K562 (cell line): Measurements from ENCODE around the gene SLC25A51. TPM values are rescaled to one million over a fixed set of nuclear protein-coding genes. Genes with fewer than 3 reads are reported as not detected.

Source experiments
- CBFB ChIP-seq: sonication (generic); formaldehyde crosslinking; IDR thresholded peaks from 2 replicates; pipeline ENCODE4 v1.4.0; 2020; ENCODE audit warnings: mild to moderate bottlenecking, missing genetic modification reagents
- ERF ChIP-seq: fragments of 450-650 bp; formaldehyde crosslinking; IDR thresholded peaks from 2 replicates; pipeline ENCODE4 v1.4.0; 2020; ENCODE audit warnings: mild to moderate bottlenecking, mixed read lengths
- ETV1 ChIP-seq: fragments of 450-650 bp; conservative IDR thresholded peaks from 2 replicates; pipeline ENCODE4 v1.6.1; 2016; ENCODE audit warnings: missing genetic modification characterization, control low read depth, low read depth, missing compliant biosample characterization
- GTF2F1 ChIP-seq: IDR thresholded peaks from 2 replicates; pipeline ENCODE4 v1.6.1; 2011; ENCODE audit warnings: low read depth, low read length, improper control_type of control experiment
- ILK ChIP-seq: fragments of 450-650 bp; IDR thresholded peaks from 2 replicates; pipeline ENCODE4 v1.6.1; 2016; ENCODE audit warnings: missing genetic modification characterization, low read depth, mild to moderate bottlenecking, missing compliant biosample characterization, moderate library complexity, borderline replicate concordance
- KAT7 ChIP-seq: sonication (generic); formaldehyde crosslinking; IDR thresholded peaks from 2 replicates; pipeline ENCODE4 v1.8.0; 2022; ENCODE audit warnings: missing genetic modification reagents, mild to moderate bottlenecking, borderline replicate concordance
- MYC ChIP-seq, 2 experiments: fragments of 250-450 bp in 1 of 2; sonication (Bioruptor Pico) in 1 of 2; IDR thresholded peaks; 2 replicates each; pipeline versions ENCODE4 v1.5.1 to v1.6.1; 2012 to 2021; ENCODE audit warnings: low read depth in 2 of 2, borderline replicate concordance in 1 of 2, improper control_type of control experiment in 1 of 2, low read length in 1 of 2, mild to moderate bottlenecking in 1 of 2, moderate library complexity in 1 of 2
- MYNN ChIP-seq, 2 experiments: sonication (generic); formaldehyde crosslinking in 1 of 2; IDR thresholded peaks; 2 replicates each; pipeline versions ENCODE4 v1.5.0 to v1.6.1; 2016 to 2020; ENCODE audit warnings: antibody characterized with exemption in 1 of 2, missing genetic modification reagents in 1 of 2
- SAFB ChIP-seq: fragments of 200-400 bp; formaldehyde crosslinking; IDR thresholded peaks from 2 replicates; pipeline ENCODE4 v1.6.1; 2017; ENCODE audit warnings: low read depth, low read length, borderline replicate concordance
- SFPQ ChIP-seq: fragments of 200-400 bp; formaldehyde crosslinking; IDR thresholded peaks from 2 replicates; pipeline ENCODE4 v1.6.1; 2017; ENCODE audit warnings: mild to moderate bottlenecking, low read depth, low read length, moderate library complexity
- TAF7 ChIP-seq: fragments of 450-650 bp; IDR thresholded peaks from 2 replicates; pipeline ENCODE4 v1.6.1; 2016; ENCODE audit warnings: missing genetic modification characterization, missing compliant biosample characterization
- TOE1 ChIP-seq, 2 experiments: fragments of 450-650 bp in 1 of 2; sonication (generic) in 1 of 2; formaldehyde crosslinking in 1 of 2; IDR thresholded peaks; 2 replicates each; pipeline versions ENCODE4 v1.7.1 to v1.8.0; 2016 to 2022; ENCODE audit warnings: borderline replicate concordance in 2 of 2, mild to moderate bottlenecking in 2 of 2, antibody characterized with exemption in 1 of 2, inconsistent platforms in 1 of 2, low read depth in 1 of 2, missing genetic modification reagents in 1 of 2, moderate library complexity in 1 of 2
- ZBTB12 ChIP-seq: fragments of 250-450 bp; sonication (Bioruptor Pico); IDR thresholded peaks from 2 replicates; pipeline ENCODE4 v1.4.0; 2020
- ZFPM2 ChIP-seq: fragments of 250-450 bp; sonication (Bioruptor Pico); IDR thresholded peaks from 2 replicates; pipeline ENCODE4 v1.5.1; 2022; ENCODE audit warnings: mild to moderate bottlenecking
- ZNF12 ChIP-seq: sonication (generic); formaldehyde crosslinking; IDR thresholded peaks from 2 replicates; pipeline ENCODE4 v1.4.0; 2020; ENCODE audit warnings: mild to moderate bottlenecking, missing genetic modification reagents
- ZNF165 ChIP-seq: fragments of 250-450 bp; sonication (Bioruptor Pico); IDR thresholded peaks from 2 replicates; pipeline ENCODE4 v1.4.0; 2020; ENCODE audit warnings: borderline replicate concordance
- polyA plus RNA-seq, 8 experiments: library from polyadenylated mRNA; depleted of rRNA in 4 of 8; stranded (reverse) in 5 of 8; unstranded in 3 of 8; fragments of >200 nt; fragmentation: Nextera tagmentation in 2 of 8; fragmentation: Illumina TruSeq in 1 of 8; extraction: Ambion mirVana in 2 of 8; extraction: Trizol in 1 of 8; gene quantifications; 2 replicates each; pipeline versions ENCODE4 v1.2.1 to v1.2.3, GENCODE V29; 2011 to 2014; ENCODE audit warnings: inconsistent platforms in 1 of 8, missing spikeins in 1 of 8
- total RNA-seq, 7 experiments: library from RNA; depleted of rRNA in 6 of 7; stranded (reverse); fragments of >200 nt in 6 of 7; fragmentation: Illumina TruSeq in 2 of 7; extraction: Trizol in 2 of 7; gene quantifications; 2 replicates each; pipeline versions ENCODE4 v1.2.1 to v1.2.3, GENCODE V29; 2011 to 2021; ENCODE audit warnings: low replicate concordance in 1 of 7
- TF ChIP-seq, protein P1 (sequence below), 2 experiments: fragments of 200-800 bp in 1 of 2; sonication (Bioruptor generic) in 1 of 2; sonication (generic) in 1 of 2; formaldehyde crosslinking in 1 of 2; IDR thresholded peaks in 1 of 2; conservative IDR thresholded peaks in 1 of 2; 2 replicates each; pipeline versions ENCODE4 v1.5.0 to v1.6.1; 2016 to 2020; ENCODE audit warnings: missing compliant biosample characterization in 1 of 2, missing genetic modification characterization in 1 of 2, missing genetic modification reagents in 1 of 2
- TF ChIP-seq, protein P2 (sequence below): fragments of 450-650 bp; IDR thresholded peaks from 2 replicates; pipeline ENCODE4 v1.6.1; 2018; ENCODE audit warnings: mild to moderate bottlenecking, low read depth; ENCODE audit not compliant: partially characterized antibody
- TF ChIP-seq, protein P3 (sequence below): fragments of 450-650 bp; conservative IDR thresholded peaks from 2 replicates; pipeline ENCODE4 v1.6.1; 2016; ENCODE audit warnings: missing genetic modification characterization, low read depth, mild to moderate bottlenecking, control low read depth, missing compliant biosample characterization

Gene SLC25A51
- total and polyA plus RNA-seq, 9 of the 15 experiments (the other 6 are each of a cell fraction or from before 2014, with no cell fraction given): 9.1 to 40.7 (median 24.5) TPM

GRCh38 chr9:37936965-37937364 is 33.0 kb upstream of the SLC25A51 start (continued):
- TF ChIP-seq, protein P1, sequence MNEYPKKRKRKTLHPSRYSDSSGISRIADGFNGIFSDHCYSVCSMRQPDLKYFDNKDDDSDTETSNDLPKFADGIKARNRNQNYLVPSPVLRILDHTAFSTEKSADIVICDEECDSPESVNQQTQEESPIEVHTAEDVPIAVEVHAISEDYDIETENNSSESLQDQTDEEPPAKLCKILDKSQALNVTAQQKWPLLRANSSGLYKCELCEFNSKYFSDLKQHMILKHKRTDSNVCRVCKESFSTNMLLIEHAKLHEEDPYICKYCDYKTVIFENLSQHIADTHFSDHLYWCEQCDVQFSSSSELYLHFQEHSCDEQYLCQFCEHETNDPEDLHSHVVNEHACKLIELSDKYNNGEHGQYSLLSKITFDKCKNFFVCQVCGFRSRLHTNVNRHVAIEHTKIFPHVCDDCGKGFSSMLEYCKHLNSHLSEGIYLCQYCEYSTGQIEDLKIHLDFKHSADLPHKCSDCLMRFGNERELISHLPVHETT (CRISPR knock-in tag; conservative IDR thresholded peaks at IDR 0.05 in 1 of 2, IDR thresholded peaks at IDR 0.05 in 1 of 2): no peak
- no peak for TF ChIP-seq ETV1 (tag)
- no peak for TF ChIP-seq ERF (CRISPR knock-in tag)
- TF ChIP-seq TAF7 (tag): no peak
- peak; percentile 29; the same call in 1 of the 2 replicates for TF ChIP-seq TOE1 (IDR thresholded peaks at IDR 0.05; ENCODE audit: borderline replicate concordance)
- TF ChIP-seq TOE1 (CRISPR knock-in tag; IDR thresholded peaks at IDR 0.05; ENCODE audit: borderline replicate concordance, low read depth): no peak
- TF ChIP-seq MYNN (IDR thresholded peaks at IDR 0.05): peak; percentile 82
- TF ChIP-seq MYNN (CRISPR knock-in tag; IDR thresholded peaks at IDR 0.05): no peak
- TF ChIP-seq ZNF165 (CRISPR knock-in tag): no peak
- TF ChIP-seq SFPQ: no peak
- TF ChIP-seq MYC (IDR thresholded peaks at IDR 0.05; ENCODE audit: low read depth, low read length): peak; percentile 92
- TF ChIP-seq MYC (CRISPR knock-in tag; IDR thresholded peaks at IDR 0.05; ENCODE audit: borderline replicate concordance, low read depth): no peak
- TF ChIP-seq CBFB (CRISPR knock-in tag): no peak
- no peak for TF ChIP-seq ZFPM2 (CRISPR knock-in tag)
- no peak for TF ChIP-seq ZNF12 (CRISPR knock-in tag)
- TF ChIP-seq, protein P2, sequence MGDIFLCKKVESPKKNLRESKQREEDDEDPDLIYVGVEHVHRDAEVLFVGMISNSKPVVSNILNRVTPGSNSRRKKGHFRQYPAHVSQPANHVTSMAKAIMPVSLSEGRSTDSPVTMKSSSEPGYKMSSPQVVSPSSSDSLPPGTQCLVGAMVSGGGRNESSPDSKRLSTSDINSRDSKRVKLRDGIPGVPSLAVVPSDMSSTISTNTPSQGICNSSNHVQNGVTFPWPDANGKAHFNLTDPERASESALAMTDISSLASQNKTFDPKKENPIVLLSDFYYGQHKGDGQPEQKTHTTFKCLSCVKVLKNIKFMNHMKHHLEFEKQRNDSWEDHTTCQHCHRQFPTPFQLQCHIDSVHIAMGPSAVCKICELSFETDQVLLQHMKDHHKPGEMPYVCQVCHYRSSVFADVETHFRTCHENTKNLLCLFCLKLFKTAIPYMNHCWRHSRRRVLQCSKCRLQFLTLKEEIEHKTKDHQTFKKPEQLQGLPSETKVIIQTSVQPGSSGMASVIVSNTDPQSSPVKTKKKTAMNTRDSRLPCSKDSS: no peak
- no peak for TF ChIP-seq ILK
- TF ChIP-seq GTF2F1: no peak
- no peak for TF ChIP-seq ZBTB12 (CRISPR knock-in tag)
- no peak for TF ChIP-seq KAT7
- no peak for TF ChIP-seq SAFB
- TF ChIP-seq, protein P3, sequence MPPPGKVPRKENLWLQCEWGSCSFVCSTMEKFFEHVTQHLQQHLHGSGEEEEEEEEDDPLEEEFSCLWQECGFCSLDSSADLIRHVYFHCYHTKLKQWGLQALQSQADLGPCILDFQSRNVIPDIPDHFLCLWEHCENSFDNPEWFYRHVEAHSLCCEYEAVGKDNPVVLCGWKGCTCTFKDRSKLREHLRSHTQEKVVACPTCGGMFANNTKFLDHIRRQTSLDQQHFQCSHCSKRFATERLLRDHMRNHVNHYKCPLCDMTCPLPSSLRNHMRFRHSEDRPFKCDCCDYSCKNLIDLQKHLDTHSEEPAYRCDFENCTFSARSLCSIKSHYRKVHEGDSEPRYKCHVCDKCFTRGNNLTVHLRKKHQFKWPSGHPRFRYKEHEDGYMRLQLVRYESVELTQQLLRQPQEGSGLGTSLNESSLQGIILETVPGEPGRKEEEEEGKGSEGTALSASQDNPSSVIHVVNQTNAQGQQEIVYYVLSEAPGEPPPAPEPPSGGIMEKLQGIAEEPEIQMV (tag): no peak
